VCaP (cell line): ENCODE results near the gene IMPA2.
A peak's percentile ranks its signal among the peaks of the same experiment; 100 is the strongest.

ENCODE experiments used
- H3K27ac ChIP-seq: fragments of 450-650 bp; 2 replicates; pipeline ENCODE4 v1.5.1; 2017
- TF ChIP-seq, protein P1 (sequence below): fragments of 450-650 bp; conservative IDR thresholded peaks from 2 replicates; pipeline ENCODE4 v1.5.1; 2017; ENCODE audit warnings: mild to moderate bottlenecking, moderate library complexity

Gene IMPA2

GRCh38 chr18:12011199-12011956 lies 30.1 kb downstream of the IMPA2 start:
- peak overlapping the region; percentile 52 for H3K27ac ChIP-seq
- TF ChIP-seq, protein P1, sequence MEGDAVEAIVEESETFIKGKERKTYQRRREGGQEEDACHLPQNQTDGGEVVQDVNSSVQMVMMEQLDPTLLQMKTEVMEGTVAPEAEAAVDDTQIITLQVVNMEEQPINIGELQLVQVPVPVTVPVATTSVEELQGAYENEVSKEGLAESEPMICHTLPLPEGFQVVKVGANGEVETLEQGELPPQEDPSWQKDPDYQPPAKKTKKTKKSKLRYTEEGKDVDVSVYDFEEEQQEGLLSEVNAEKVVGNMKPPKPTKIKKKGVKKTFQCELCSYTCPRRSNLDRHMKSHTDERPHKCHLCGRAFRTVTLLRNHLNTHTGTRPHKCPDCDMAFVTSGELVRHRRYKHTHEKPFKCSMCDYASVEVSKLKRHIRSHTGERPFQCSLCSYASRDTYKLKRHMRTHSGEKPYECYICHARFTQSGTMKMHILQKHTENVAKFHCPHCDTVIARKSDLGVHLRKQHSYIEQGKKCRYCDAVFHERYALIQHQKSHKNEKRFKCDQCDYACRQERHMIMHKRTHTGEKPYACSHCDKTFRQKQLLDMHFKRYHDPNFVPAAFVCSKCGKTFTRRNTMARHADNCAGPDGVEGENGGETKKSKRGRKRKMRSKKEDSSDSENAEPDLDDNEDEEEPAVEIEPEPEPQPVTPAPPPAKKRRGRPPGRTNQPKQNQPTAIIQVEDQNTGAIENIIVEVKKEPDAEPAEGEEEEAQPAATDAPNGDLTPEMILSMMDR: no peak

GRCh38 chr18:12011957-12012549 lies 30.7 kb downstream of the IMPA2 start:
- H3K27ac ChIP-seq: peak overlapping the region; percentile 52
- TF ChIP-seq, protein P1: no peak

DNA sequence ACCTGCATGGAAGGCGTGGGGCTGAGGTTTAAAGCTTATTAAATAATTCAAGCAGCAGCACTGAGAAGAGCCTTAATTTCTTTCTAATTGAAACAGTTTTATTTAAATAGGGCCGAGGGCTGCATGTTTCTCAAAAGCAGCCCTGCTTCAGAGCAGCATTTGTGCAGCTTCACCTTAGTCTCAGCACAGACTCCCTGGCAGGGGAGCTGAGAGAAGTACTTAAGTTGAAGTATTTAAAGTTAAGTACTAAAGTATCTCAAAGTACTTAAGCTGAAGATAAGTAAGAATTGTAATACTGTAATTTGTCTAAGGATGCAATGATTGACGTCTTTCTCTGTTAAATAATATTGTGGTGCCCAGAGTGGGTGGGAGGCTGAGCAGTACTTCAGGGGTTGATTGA lies 31.4 kb downstream of the IMPA2 start:
- TF ChIP-seq, protein P1: no peak

GRCh38 chr18:12013186-12013916 lies 32.0 kb downstream of the IMPA2 start:
- TF ChIP-seq, protein P1: no peak
- no peak overlapping the region for H3K27ac ChIP-seq

More for the DNA sequence above, 31.4 kb downstream of the IMPA2 start:
- peak overlapping the region; percentile 52; the same call in 1 of the 2 replicates for H3K27ac ChIP-seq

DNA sequence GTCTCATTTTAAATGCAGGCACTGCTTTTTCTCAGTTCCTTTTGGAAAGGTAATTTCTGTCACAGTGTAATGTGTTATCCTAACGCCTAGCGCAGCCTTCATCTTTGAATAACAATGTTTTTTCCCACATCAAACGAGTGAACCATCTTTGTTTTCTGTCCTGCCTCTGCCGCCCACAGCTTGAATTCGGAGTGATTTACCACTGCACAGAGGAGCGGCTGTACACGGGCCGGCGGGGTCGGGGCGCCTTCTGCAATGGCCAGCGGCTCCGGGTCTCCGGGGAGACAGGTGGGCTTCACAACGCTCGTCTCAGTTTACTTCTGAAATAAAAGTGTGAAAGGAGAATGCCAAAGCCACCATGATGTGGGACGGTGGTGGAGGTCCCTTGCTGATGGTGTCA lies 32.8 kb downstream of the IMPA2 start:
- H3K27ac ChIP-seq: no peak overlapping the region
- TF ChIP-seq, protein P1: no peak

DNA sequence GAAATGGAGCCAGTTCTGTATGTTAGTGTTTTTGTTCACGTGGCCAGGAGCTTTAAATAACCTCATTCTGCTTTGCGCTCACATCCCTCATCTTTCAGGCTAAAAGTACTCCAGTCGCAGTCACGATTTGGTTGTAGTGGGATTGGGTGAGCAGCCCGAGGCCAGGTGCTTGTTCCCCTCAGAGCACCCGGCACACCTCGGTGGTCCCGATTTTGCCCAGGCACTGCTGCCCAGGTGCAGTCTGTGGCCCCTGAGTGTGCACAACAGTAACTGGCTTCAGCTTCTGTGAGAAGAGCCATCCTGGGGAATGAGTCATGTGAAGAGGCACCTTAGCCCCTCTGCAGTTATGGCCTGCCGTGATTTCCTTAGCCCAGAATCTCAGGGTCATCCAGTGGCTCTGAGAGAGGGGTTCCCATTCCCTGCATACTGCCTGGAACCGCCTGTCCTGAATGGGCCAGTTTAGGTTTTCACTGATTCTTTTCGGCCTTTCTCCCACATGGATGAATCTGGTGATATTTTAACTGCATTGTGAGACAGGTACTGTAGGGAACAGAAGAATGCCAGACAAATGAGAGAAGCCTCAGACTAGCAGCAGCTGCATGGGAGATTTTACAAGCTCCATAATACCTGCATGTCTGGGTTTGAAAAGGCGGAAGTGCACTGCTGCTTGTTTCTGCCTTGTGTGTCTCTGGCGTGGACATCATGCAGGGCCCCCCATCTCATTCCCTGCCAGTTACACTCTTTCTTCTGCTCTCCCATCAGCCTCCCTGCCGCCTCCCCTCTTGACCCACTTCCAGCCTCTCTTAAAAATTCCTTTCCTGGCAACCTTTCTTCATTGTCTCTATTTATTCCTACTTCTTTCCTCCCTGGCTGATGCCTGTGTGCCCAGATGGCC lies 33.5 kb downstream of the IMPA2 start:
- TF ChIP-seq, protein P1: no peak

More for the DNA sequence above, 33.5 kb downstream of the IMPA2 start:
- peak overlapping the region; percentile 4; the same call in 1 of the 2 replicates for H3K27ac ChIP-seq
